HG03439 (cell line): ENCODE measurements around the gene CMSS1.

Experiments used
- ATAC-seq: cut with Tn5 transposase; IDR thresholded peaks from one replicate; pipeline ENCODE4 v1.9.1; 2021; ENCODE audit warnings: mild to moderate bottlenecking, moderate library complexity; ENCODE audit not compliant: unreplicated experiment

CMSS1 gene

DNA sequence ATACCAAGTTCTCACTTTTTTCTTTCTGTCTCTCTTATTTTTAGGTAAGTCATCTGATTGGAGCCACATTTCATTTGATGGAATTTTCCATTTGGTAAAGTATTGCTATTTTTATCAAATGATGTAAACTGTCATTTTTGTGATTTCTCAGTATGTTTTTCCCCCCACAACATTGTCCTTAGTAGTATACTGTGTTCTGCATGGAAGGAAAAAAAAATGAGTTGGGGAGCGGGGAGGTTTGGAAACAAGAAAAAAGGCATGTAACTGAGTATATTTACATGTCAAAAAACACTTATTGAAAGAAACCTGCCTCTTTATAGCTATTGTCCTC, 192.4 kb downstream of the CMSS1 start:
- no peak for ATAC-seq

DNA sequence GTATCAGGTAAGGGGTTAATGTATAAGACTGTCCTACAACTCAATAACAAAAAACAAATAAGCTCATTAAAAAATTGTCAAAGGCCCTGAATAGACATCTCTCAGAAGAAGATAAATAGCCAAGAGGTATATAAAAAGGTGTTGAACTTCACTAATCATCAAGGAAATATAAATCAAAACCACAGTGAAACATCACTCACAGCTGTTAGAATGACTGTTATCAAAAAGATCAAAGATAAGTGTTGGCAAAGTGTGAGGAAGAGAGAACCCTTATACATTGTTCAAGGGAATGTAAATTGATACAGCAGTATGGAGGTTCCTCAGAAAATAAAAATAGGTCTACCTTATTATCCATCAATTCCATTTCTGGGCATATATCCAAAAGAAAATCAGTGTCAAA, 201.1 kb downstream of the CMSS1 start:
- no peak for ATAC-seq

DNA sequence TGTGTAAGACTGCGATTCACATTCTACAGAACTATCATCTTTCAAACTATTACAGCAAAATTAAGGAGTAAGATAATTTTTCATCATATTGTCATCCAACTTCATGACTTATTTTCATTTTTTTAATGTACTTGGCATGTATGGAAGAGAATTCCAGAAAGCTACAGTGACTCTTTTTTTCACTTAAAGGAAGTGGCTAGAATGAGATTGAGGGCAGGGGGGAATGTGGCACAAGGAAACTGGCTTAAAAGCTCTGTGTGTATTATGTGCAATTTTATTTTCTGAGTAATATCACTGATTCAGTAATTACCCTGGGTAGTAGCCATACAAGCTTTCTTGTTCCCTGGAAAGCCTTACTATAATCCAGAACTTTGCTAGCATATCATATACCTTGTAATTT, 202.1 kb downstream of the CMSS1 start:
- ATAC-seq: no peak

DNA sequence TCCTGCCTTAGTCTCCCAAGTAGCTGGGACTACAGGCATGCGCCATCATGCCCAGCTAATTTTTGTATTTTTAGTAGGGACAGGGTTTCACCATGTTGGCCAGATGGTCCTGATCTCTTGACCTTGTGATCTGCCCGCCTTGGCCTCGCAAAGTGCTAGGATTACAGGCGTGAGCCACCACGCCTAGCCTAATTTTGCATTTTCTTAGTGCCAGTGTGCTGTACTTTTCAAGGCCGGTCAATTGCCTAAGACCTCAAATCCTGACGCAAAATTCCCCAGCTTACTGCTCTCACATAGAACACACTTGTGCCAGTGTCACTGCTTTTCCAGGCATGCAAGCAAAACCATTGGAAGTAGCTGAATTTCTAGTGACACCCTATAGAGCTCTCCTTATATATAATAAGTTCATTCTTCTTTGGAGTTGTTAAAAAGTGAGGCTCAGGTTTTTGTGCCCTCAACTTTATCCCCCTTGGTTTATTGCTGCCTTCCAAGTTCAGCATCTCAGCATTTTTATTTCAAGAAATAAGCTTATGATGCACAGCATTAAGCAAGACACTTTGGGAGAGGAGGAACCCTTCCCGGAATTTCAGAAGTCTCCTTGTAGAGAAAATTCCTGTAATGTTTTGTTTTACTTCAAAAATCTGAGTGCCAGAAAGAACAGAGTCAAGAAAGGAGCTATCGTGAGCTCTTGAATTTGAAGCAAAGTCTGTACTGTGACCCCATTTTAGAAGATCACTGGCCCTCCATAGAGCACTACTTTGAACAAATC, 203.4 kb downstream of the CMSS1 start:
- no peak for ATAC-seq

DNA sequence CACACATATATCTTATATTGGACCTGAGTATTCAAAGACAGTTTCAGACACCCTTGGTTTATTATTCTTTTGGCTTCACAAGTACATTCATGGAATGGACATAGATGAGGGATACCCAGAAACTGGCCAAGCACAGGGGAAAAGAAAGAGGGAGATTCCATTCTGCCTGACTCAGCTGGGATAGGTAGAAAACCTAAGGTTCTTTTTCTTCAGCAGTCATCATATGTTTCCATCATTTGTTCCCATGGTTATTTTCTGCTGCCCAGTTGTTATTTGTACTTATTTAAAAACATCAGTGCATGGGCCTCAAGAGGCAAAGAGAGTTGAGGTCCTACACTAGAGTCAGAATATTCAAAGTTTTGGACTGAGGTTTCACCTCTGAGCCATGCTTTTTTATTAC, 204.8 kb downstream of the CMSS1 start:
- no peak for ATAC-seq

DNA sequence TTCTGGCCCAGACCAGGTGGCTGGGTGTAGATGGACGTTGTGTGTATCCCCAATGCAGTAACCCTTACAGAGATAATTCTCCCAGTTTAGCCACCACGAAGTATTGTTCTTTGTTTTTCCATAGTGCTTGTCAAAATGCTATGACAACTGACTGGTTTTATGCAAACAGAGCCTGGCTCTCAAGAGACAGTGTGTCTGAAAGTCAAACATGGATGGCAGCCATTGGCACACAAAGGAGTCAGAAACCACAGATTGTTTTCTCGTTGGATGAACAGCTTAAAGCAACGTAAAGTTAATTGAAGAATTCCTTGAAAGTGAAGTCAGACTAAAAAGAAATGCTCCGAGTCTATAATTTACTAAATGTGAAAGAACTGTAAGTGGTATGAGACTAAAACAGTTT, 205.5 kb downstream of the CMSS1 start:
- ATAC-seq: no peak

DNA sequence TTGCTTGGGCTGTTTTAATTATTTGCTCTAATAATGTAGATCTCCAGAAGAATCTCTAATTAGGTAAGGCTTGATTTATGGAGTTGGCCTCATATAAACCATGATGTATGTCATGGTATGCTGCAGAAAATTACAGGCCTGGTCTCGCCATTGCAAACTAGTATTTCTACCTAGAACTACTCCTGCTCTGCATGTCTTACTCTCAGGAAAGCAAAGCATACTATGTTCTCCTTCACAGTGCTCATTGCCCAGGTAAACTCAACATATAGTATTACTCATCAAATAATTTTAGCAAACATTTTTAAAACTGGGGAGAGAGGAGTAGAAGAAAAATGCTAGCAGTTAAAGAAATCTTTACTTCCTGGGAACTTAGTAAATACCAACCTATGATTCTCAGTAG, 205.9 kb downstream of the CMSS1 start:
- ATAC-seq: no peak

DNA sequence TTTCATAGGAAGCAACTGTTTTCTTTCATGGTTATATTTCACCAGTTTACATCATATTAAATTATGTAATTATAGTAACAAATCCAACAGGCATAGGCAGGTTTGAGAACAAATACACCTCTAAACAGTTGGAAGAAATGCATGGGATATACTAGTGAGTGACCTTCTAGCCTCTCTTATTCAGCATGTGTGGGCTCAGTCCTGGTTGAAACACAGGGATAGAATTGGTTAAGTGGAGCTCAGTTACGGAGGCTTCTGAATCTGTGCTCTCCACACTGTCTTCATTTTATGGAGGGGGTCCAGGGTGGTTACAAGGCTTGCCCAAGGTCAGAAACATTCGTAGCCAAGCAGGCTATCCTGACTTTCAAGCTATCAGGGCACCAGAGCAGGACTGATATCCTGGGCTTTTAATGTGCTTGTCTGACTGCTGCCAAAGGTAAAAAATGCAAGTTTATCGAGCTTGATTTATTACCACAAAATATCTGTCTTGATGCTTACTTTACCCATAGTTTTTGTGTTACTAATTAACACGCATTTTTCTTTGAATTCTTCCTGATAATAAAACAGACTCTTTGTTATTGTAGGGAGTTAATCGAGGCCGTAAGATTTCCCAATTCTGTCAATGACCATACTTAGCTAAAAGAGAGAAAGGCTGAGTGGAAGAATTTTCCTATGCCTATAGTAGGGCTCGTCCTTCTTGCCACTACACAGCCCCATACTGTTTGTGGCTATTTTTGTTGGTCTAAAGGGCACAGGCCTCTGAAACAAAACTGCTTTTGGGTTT, 207.1 kb downstream of the CMSS1 start:
- no peak for ATAC-seq

DNA sequence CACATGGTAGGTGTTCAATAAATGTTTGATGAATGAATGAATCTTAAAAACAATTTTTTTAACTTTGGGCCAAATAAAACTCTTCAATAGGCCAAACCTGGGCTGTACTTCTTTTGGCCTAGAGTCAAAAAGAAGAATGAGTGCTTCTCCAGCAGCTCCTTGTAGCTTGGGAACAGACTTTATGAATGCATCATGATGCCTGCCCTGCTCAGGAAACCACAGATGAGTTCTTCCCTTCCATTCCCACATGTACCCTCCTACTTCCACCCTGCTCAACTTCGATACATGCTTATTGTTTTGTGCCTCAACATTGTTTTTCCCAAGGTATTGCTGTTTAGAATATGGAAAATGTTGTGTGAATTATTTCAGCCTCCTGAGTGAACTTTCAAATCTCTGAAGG, 209.7 kb downstream of the CMSS1 start:
- ATAC-seq: no peak

DNA sequence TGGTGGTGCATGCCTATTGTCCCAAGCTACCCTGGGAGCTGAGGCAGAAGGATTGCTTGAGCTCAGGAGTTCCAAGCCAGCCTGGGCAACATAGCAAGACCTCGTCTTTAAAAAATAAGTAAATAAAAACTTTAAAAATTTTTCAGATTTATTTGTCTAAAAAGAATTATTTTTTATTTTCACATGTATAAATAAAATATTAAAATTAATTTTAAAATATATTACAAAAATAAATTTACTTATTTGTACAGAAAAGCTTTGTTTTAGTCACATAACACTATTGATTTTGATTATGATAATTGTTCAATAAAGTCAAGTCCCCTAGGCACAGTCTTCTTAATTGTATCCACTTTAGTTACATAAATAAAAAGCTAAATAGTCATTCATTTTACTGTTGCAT, 211.4 kb downstream of the CMSS1 start:
- no peak for ATAC-seq

DNA sequence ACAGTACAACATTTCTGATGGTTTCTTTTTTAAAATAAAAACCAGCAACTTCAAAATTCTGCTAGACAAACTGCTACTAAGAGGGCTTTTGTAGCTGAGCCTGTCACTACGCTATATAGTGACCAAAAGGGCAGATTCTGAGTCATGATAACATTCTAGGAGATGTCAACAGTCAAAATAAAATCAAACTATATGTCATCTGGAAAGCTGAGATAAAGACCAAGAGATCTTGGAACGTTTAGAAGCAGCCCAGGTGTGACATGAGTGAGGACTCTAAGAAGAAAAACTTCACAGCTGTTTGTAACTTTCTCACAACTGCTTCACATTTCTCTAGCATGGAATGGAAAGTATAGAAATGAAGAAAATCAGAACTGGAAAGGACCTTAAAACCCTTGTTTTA, 212.0 kb downstream of the CMSS1 start:
- ATAC-seq: no peak

DNA sequence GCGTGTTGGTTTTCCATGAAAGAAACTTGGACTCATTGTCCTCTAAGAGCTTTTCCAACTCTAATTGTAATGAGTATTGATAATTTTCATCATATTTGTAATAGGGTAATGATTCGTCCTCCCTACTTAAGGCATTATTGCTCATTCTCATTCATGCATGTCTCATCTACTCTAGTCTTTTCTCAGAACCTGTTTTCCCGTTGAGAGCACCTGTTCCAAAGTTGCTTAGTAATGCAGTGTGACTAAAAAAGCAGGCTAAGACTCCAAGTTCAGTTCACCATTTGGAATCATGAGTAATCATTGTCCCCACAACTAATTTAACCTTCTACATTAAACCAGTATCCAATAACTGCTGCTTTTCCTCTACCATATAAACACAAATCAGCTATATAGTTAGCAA, 212.7 kb downstream of the CMSS1 start:
- ATAC-seq: no peak

DNA sequence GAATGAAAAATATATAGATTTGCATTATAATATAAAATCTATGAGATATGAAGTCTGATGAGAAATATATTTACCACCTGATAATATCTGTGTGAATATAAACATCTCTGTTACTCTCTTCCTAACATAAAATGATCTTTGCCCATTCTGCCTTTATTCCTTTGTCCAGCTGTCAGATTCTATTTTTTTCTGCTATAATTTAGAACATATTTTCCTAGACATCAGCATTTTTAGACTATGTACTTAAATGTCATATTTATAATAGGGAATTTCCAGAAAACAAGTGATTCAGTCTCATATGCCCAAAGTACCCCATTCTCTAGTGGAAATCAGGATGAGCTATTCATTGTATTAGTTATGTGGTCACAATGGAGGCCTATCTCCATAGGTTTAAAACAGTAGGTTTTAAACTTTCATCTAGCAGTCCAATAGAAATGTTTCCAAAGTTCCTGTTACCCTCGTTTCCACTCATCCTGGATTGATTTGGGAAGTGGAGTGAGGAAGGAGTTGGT, 213.3 kb downstream of the CMSS1 start:
- no peak for ATAC-seq

DNA sequence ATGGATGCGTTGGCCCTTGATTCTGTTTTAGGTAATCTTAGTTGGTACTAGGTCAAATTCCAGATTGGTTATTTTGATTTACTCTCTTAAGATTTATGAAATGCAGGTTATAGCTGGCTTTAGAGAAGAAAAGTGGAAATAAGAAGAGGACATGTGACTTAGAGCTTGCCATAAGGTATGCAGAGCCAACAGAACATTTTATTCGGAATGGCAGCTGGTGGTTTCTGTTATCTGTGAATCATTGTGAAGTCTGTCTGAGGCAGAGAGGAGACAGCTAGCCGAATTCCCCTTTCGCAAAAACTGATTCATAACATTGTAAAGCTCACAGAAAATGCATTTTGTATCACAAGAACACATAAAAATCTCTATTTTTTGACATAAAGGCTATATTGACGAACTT, 214.6 kb downstream of the CMSS1 start:
- no peak for ATAC-seq

DNA sequence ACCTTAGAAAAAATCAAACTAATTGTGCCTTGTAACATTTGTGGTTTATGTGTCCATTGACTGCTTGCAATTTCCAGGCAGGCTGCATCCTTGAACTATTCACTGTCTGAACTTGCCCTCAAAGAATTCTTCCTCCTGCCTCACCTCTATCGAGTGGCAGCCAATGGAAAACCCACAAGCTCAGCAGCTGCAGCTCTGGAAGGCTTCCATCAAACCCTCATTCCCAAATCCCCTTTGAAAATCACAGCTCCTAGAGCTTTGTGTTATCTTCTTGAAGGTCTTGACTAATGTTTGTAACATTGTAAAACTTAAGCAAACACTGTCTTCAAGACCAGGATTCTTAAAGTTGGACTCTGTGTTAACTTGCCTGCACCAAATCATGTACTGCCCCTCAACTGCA, 215.5 kb downstream of the CMSS1 start:
- no peak for ATAC-seq

DNA sequence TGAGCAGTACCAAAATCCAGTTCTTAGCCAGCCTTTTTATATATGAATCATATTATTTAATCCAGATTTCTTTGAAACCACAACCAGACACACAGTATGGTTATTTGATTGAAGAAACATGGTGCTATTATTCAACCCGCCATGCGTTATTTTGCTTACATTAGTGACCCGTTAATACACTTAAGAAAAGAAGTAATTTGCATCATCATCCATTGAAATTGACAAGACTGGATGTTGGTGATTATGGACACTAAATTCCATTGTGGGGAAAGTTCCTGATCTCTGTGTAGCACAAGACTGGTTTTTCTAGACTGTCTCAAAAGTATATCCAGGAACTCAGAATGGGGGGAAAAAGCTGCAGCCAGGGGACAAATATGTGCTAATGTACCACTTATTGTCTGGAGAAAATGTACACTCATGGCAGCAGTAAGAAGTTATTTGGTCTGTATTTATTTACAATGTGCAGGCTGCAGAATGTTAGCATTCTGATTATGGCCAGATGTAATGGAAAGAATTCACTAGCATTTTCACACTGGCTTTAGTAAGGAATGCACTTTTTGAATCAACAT, 216.3 kb downstream of the CMSS1 start:
- no peak for ATAC-seq

DNA sequence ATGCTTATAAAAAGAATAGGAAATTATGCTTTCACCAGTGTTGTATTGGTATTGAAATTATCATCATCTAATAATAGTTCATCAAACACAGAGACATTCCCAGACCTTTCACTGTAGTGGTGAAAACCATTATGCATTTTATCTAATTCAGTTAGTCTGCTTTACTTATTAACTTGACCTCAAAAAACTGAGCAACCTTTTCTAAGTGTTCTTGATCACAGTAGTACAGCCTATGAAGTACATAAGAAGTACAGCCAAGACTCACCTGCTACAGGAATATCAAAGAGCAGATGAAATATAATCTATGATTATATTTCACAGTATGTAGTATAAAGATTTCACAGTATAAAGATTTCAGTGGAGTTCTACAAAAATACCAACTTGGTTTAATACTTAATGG, 221.4 kb downstream of the CMSS1 start:
- no peak for ATAC-seq

DNA sequence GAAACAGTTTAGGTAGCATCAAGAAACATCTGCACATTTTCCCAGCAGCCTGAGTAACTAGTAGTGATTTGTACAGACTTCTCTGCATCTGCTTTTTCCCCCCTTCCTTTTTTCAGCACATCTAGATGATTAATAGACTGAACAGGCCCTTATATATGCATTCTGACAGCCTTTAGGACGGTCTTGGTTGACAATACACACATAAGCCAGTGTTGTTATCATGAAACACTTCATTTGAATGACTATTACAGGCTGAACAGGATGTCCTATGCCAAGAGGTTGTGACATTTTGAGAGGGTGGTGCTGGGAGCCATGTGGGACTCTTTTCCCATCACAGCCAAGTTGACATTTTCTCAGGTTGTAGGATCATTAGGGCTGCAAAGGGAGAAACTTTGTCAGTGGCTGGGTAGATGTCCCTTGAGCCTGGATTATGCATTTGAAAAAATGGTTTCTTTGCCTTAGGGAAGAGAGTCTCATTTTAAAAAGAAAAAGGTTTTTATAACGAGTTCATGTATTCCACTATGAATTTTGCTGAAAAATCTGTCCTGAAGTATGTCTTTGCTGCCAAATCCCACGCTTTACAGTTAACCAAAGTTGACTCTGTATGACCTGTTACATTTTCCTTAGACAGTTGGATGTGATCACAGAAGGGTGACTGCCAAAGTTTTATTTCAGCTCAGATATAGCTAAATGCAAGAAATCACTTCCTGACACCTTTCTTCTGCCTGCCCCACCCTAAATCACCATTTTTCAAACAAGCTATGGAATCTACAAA, 223.0 kb downstream of the CMSS1 start:
- ATAC-seq: no peak

DNA sequence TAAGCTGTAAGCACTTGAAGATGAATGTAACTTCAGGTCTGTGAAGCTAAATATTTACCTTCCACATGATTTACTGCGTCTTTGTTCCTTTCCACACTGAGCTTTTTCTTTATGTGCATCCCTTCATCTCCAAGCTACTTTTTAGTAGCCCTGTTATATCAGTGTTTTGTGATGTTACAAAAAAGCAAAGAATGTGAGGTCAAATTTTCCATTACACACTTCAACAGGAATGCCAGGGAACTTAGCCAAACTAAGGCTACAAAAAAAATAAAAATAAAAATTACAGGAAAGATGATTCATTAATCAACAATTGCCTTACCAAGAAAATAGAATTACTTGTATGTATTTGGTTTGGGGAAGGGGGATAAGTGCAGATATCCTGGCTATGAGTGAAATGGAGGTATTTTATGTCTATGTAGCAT, 223.7 kb downstream of the CMSS1 start:
- ATAC-seq: no peak

DNA sequence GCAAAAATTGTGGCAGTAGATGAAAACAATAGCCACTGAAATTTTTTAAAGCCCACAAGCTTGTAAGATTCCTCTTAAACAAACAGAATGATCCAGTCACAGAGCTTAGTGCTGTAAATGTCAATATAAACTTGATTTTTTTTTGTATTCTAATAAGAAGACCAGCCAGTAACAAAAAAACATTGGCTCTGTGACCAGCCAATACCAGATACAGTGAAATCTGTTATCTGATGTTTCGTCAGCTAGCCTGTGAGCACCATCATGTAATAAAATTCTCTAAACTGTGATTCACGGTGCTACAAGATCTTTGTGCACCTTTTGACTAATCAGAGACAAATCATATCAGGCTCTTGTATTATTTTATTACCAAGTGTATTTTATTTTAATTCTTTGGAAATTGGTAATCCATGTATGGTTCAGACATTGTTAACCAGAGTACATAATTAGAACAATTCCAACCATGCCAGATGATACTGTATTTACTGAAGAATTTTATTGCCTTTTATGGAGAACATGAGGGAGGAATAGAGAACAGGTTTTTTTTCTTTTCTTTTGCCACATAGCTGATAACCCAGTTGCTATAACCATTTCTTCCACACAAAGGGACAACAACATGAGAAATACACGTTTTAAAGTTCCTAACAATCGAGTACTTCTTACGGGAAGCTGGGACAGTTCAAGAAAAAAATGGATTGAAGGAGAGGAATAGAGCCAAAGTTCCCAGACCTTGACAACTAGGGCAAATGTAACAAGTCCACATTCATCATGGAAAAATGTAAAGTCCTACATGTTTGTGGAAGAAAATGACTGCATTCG, 224.7 kb downstream of the CMSS1 start:
- ATAC-seq: no peak

DNA sequence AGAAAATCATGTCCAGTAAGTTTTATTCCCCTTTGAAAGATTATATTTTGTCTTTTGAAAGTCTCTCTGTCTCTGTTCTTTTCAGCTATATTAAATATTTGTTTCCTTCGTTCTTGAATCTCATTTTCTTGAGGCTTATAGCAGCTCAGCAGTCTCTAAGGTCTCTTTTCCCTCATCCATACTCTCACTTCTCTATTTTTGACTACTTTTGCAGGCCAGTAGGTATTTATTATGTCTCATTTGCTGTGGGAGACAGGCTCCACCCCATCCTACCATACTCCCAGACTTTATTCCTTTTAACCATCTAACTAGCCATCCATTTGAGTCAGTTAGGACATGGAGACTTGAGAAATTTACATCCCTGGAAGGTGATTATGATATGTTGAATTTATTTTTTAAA, 225.6 kb downstream of the CMSS1 start:
- ATAC-seq: no peak
